GM12878 (cell line): ENCODE results near the gene MPPED1. TPM values are rescaled to one million over a fixed set of nuclear protein-coding genes. Genes with fewer than 3 reads are reported as not detected.

Source experiments
- ATAC-seq: fragments of 200-7000 bp; cut with Tn5 transposase; 3 replicates; pipeline ENCODE4 v1.9.1; 2020; ENCODE audit warnings: mild to moderate bottlenecking, moderate library complexity
- BruUV-seq: library from RNA; stranded (reverse); fragments of 400-500 nt; replicated peaks from 2 replicates; lab custom pipeline; 2021; lab: Mats Ljungman, UMichigan
- CTCF ChIA-PET: fragments of 300-600 bp; sonication (Branson Sonifier 250); formaldehyde crosslinking; extraction: SDS; loops from one replicate; lab custom pipeline; 2021; ENCODE audit warnings: inconsistent platforms; lab: Yijun Ruan, JAX
- POLR2A ChIA-PET: fragments of 350-600 bp; formaldehyde crosslinking; extraction: SDS; loops from one replicate; lab custom pipeline; 2021; ENCODE audit warnings: inconsistent platforms; lab: Charles Lee
- RAD21 ChIA-PET: fragments of 300-600 bp; sonication (Branson Sonifier 250); formaldehyde crosslinking; loops from one replicate; lab custom pipeline; 2023; ENCODE audit warnings: antibody characterized with exemption; ENCODE audit not compliant: unreplicated experiment; lab: Charles Lee
- SMC1A ChIA-PET: fragments of 300-600 bp; sonication (Branson Sonifier 250); formaldehyde crosslinking; loops from one replicate; lab custom pipeline; 2023; ENCODE audit not compliant: unreplicated experiment, uncharacterized antibody; lab: Charles Lee
- DNase-seq: peaks from one replicate; pipeline ENCODE4 v3.0.0-alpha.2; 2011; ENCODE audit warnings: low read depth, low spot score
- FAIRE-seq: peaks from 3 replicates; lab custom pipeline; 2011; peaks lifted over from hg19 to GRCh38; lab: Jason Lieb, UNC
- H2AFZ ChIP-seq: 2 replicates; pipeline ENCODE4 v1.6.0; 2011; ENCODE audit warnings: low read depth, low read length, control low read depth; ENCODE audit not compliant: control insufficient read depth
- H3K27ac ChIP-seq: 2 replicates; pipeline ENCODE4 v1.5.1; 2011; ENCODE audit warnings: control low read depth; ENCODE audit not compliant: control insufficient read depth, insufficient read depth
- H3K27me3 ChIP-seq, 2 experiments: replicated peaks in 1 of 2; 2 replicates each; pipeline versions ENCODE4 v1.6.0 to v1.6.1; 2011; ENCODE audit warnings: low read length in 1 of 2; ENCODE audit not compliant: control insufficient read depth in 2 of 2, insufficient read depth in 2 of 2
- H3K36me3 ChIP-seq, 2 experiments: 2 replicates each; pipeline ENCODE4 v1.5.1; 2011; ENCODE audit warnings: low read length in 1 of 2; ENCODE audit not compliant: control insufficient read depth in 2 of 2, insufficient read depth in 2 of 2
- H3K4me1 ChIP-seq: 2 replicates; pipeline ENCODE4 v1.6.1; 2011; ENCODE audit warnings: mild to moderate bottlenecking, low read length, moderate library complexity, mixed read lengths; ENCODE audit not compliant: control insufficient read depth, insufficient read depth
- H3K4me2 ChIP-seq: 2 replicates; pipeline ENCODE4 v1.6.0; 2011; ENCODE audit warnings: control low read depth; ENCODE audit not compliant: control insufficient read depth, insufficient read depth
- H3K4me3 ChIP-seq: fragments of 200-600 bp; sonication (generic); 2 replicates; pipeline ENCODE4 v1.5.1; 2016
- H3K79me2 ChIP-seq: 2 replicates; pipeline ENCODE4 v1.6.0; 2011; ENCODE audit warnings: low read length; ENCODE audit not compliant: control insufficient read depth, insufficient read depth
- H3K9ac ChIP-seq: 2 replicates; pipeline ENCODE4 v1.8.0; 2011; ENCODE audit warnings: low read length, control low read depth, mixed read lengths; ENCODE audit not compliant: control insufficient read depth, insufficient read depth
- H3K9me3 ChIP-seq: replicated peaks from 3 replicates; pipeline ENCODE4 v1.5.1; 2011; ENCODE audit warnings: mild to moderate bottlenecking, low read length; ENCODE audit not compliant: control insufficient read depth, insufficient read depth
- H4K20me1 ChIP-seq: 2 replicates; pipeline ENCODE4 v1.6.0; 2011; ENCODE audit not compliant: control insufficient read depth, insufficient read depth
- CREM ChIP-seq: IDR thresholded peaks from 2 replicates; pipeline ENCODE4 v1.6.1; 2014; ENCODE audit warnings: antibody characterized with exemption, low read depth
- ESRRA ChIP-seq: IDR thresholded peaks from 2 replicates; pipeline ENCODE4 v1.6.1; 2012; ENCODE audit warnings: mild to moderate bottlenecking, low read length, improper control_type of control experiment
- ETV6 ChIP-seq, 2 experiments: fragments of 450-650 bp in 1 of 2; IDR thresholded peaks in 1 of 2; conservative IDR thresholded peaks in 1 of 2; 2 replicates each; pipeline ENCODE4 v1.6.1; 2014; ENCODE audit warnings: antibody characterized with exemption in 1 of 2, borderline replicate concordance in 1 of 2, low read depth in 1 of 2, mild to moderate bottlenecking in 1 of 2, moderate library complexity in 1 of 2
- FOXM1 ChIP-seq: IDR thresholded peaks from 2 replicates; pipeline ENCODE4 v1.6.1; 2012; ENCODE audit warnings: low read depth, mild to moderate bottlenecking, inconsistent platforms, low read length, moderate library complexity
- GATAD2B ChIP-seq: fragments of 450-650 bp; conservative IDR thresholded peaks from 2 replicates; pipeline ENCODE4 v1.6.1; 2017; ENCODE audit warnings: low read depth, mild to moderate bottlenecking, moderate library complexity
- KDM1A ChIP-seq: fragments of 200-600 bp; sonication (generic); IDR thresholded peaks from 2 replicates; pipeline ENCODE4 v1.6.1; 2016; ENCODE audit warnings: borderline replicate concordance
- MEF2B ChIP-seq: fragments of 450-650 bp; IDR thresholded peaks from 2 replicates; pipeline ENCODE4 v1.6.1; 2018; ENCODE audit warnings: mild to moderate bottlenecking, moderate library complexity; ENCODE audit not compliant: partially characterized antibody, poor library complexity, severe bottlenecking
- NFYB ChIP-seq: IDR thresholded peaks from 2 replicates; pipeline ENCODE4 v1.6.1; 2011; ENCODE audit warnings: low read depth, mild to moderate bottlenecking, low read length, improper control_type of control experiment, moderate library complexity; ENCODE audit not compliant: insufficient read depth
- RUNX3 ChIP-seq: IDR thresholded peaks from 2 replicates; pipeline ENCODE4 v1.6.1; 2012; ENCODE audit warnings: low read length, inconsistent platforms
- SIN3A ChIP-seq: IDR thresholded peaks from 2 replicates; pipeline ENCODE4 v1.6.1; 2012; ENCODE audit warnings: low read depth, low read length, improper control_type of control experiment
- TCF12 ChIP-seq: IDR thresholded peaks from 2 replicates; pipeline ENCODE4 v1.6.1; 2011; ENCODE audit warnings: low read depth, mild to moderate bottlenecking, low read length
- TCF3 ChIP-seq: IDR thresholded peaks from 2 replicates; pipeline ENCODE4 v1.6.1; 2012; ENCODE audit warnings: low read depth, mild to moderate bottlenecking, low read length, borderline replicate concordance; ENCODE audit not compliant: insufficient read depth
- WGBS: methylation state at CpG from one replicate; pipeline ENCODE4 v1.1.6; 2016; ENCODE audit warnings: low lambda C conversion rate; ENCODE audit not compliant: insufficient replicate concordance, insufficient coverage; ENCODE audit errors: missing lambda C conversion rate; 5-methylcytosine and 5-hydroxymethylcytosine counted together
- in situ Hi-C: fragments of 300-500 bp; cut with MboI; formaldehyde crosslinking; loops from 9 replicates; pipeline ENCODE4 v1.14.3; 2018; ENCODE audit warnings: mixed read lengths
- intact Hi-C: fragments of 100-400 bp; cut with micrococcal nuclease; formaldehyde crosslinking; loops from one replicate; pipeline ENCODE4 v1.14.2; 2022; ENCODE audit not compliant: unreplicated experiment
- polyA plus RNA-seq, 11 experiments: library from polyadenylated mRNA; depleted of rRNA in 4 of 11; unstranded in 6 of 11; stranded (reverse) in 5 of 11; fragments of >200 nt; fragmentation: Nextera tagmentation in 4 of 11; fragmentation: Illumina TruSeq in 1 of 11; extraction: Ambion mirVana in 4 of 11; extraction: Trizol in 1 of 11; gene quantifications; 1 replicate in 1 of 11; 2 replicates in 10 of 11; pipeline versions ENCODE4 v1.2.1 to v1.2.3, GENCODE V29; 2011 to 2016; ENCODE audit warnings: inconsistent platforms in 2 of 11, missing spikeins in 2 of 11, low read depth in 1 of 11
- total RNA-seq, 4 experiments: library from RNA; depleted of rRNA in 3 of 4; stranded (reverse); fragments of >200 nt in 3 of 4; fragmentation: Illumina TruSeq in 1 of 4; extraction: Trizol in 1 of 4; gene quantifications; 2 replicates each; pipeline versions ENCODE4 v1.2.1 to v1.2.3, GENCODE V29; 2013 to 2021
- TF ChIP-seq, protein P1 (sequence below): IDR thresholded peaks from 2 replicates; pipeline ENCODE4 v1.6.1; 2012; ENCODE audit warnings: low read length, inconsistent platforms
- TF ChIP-seq, protein P2 (sequence below): IDR thresholded peaks from 2 replicates; pipeline ENCODE4 v1.6.1; 2012; ENCODE audit warnings: low read depth, low read length, improper control_type of control experiment

MPPED1 gene
- total and polyA plus RNA-seq, 10 of the 15 experiments (the other 5 are each of a cell fraction or from before 2014, with no cell fraction given): 0.11 TPM; not detected in 9

DNA sequence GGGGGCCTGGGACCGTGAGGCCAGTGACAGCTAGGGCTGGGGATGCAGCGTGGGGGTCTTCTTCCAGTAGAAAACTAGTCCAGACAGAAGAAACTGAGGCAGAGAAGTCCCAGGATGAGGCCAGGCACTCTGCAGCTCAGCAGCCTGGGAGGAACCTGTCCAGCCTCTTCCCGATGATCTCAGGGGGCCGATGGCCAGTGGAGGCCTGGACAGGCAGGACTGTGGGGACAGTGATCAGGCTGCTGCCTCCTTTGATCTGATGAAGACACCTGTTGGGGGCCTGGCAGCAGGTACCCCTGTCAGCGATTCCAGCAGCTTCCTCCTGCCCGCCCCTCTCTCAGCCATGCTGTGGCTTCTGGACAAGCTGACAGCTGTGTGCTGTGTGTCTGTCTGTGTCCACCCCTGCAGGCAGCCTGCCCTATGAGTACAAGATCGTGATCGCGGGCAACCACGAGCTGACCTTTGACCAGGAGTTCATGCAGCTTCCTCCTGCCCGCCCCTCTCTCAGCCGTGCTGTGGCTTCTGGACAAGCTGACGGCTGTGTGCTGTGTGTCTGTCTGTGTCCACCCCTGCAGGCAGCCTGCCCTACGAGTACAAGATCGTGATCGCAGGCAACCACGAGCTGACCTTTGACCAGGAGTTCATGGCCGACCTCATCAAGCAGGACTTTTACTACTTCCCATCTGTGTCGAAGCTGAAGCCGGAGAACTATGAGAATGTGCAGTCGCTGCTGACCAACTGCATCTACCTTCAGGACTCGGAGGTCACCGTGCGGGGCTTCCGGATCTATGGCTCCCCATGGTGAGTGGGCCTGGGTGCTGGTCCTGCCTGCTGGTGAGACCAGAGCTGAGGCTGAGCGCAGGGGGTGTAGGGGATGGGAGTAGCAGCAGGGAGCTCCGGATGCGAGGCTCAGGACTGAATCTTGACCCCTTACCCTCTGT, 62.6 kb downstream of the MPPED1 start:
- POLR2A ChIA-PET: no interaction called here
- no peak overlapping the region for H3K4me3 ChIP-seq
- TF ChIP-seq FOXM1: no peak
- TF ChIP-seq TCF3: no peak
- no peak for TF ChIP-seq KDM1A
- no peak for TF ChIP-seq ESRRA
- no peak for TF ChIP-seq TCF12
- no peaks in the 10 kb centered on the region for H3K79me2 ChIP-seq
- H3K27me3 ChIP-seq: no peaks in the 10 kb centered on the region; a peak in 1 of 4 replicates
- CTCF ChIA-PET: no interaction called here
- H3K9me3 ChIP-seq: no peaks in the 10 kb centered on the region
- H2AFZ ChIP-seq: no peak overlapping the region
- in situ Hi-C loops: no loop called here
- no peaks in the 10 kb centered on the region for H3K4me1 ChIP-seq
- no peak overlapping the region for H3K4me2 ChIP-seq
- intact Hi-C loops: no loop called here
- WGBS: 34% methylated on average over 28 of the region's 28 CpGs
- RAD21 ChIA-PET: no interaction called here
- no TSS peak for BruUV-seq
- H3K36me3 ChIP-seq: no peaks in the 10 kb centered on the region
- H3K27ac ChIP-seq: no peak overlapping the region
- no peaks in the 10 kb centered on the region for H4K20me1 ChIP-seq
- no peak for ATAC-seq
- FAIRE-seq: no peak
- SMC1A ChIA-PET: no interaction called here
- no peak for DNase-seq
- no peak overlapping the region for H3K9ac ChIP-seq

DNA sequence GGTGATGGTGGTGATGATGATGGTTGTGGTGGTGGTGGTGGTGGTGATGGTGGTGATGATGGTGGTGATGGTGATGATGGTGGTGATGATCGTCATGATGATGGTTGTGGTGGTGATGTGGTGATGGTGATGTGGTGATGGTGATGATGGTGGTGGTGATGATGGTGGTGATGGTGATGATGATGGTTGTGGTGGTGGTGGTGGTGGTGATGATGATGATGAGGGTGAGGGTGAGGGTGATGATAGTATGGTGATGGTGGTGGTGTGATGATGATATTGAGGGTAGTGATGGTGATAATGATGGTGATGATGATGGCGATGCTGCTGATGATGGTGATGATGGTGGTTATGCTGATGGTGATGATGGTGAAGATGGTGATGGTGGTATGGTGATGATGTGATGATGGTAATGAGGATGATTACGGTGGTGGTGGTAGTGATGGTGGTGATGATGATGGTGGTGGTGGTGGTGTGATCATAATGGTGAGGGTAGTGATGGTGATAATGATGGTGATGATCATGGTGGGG, 63.8 kb downstream of the MPPED1 start:
- Histone ChIP-seq H3K9me3 (no peaks in the 10 kb centered on the region), H3K4me2 (no peak overlapping the region), H3K4me3 (no peak overlapping the region), H3K4me1 (0 out of 2 replicates have a peak, but pooled peaks cover 4% of the 10 kb centered on the region), H3K27ac (no peak overlapping the region), H3K27me3 (no peaks in the 10 kb centered on the region; a peak in 1 of 4 replicates), H3K79me2 (no peaks in the 10 kb centered on the region), H3K36me3 (no peaks in the 10 kb centered on the region), H3K9ac (no peak overlapping the region), H4K20me1 (no peaks in the 10 kb centered on the region), H2AFZ (no peak overlapping the region)
- ChIA-PET CTCF (no interaction called here), POLR2A (no interaction called here), RAD21 (no interaction called here), SMC1A (no interaction called here)
- in situ Hi-C loops (no loop called here), intact Hi-C loops (no loop called here)
- FAIRE-seq (no peak), ATAC-seq (no peak), DNase-seq (no peak)
- 34% methylated on average over 3 of the region's 3 CpGs for WGBS
- no TSS peak for BruUV-seq
- TF ChIP-seq GATAD2B (no peak), SIN3A (no peak), MEF2B (no peak), ETV6 (conservative IDR thresholded peaks at IDR 0.05 in 1 of 2, IDR thresholded peaks at IDR 0.05 in 1 of 2; ENCODE audit: borderline replicate concordance in 1 of 2, low read depth in 1 of 2) (no peak), CREM (no peak), RUNX3 (no peak), NFYB (no peak)
- TF ChIP-seq, protein P1, sequence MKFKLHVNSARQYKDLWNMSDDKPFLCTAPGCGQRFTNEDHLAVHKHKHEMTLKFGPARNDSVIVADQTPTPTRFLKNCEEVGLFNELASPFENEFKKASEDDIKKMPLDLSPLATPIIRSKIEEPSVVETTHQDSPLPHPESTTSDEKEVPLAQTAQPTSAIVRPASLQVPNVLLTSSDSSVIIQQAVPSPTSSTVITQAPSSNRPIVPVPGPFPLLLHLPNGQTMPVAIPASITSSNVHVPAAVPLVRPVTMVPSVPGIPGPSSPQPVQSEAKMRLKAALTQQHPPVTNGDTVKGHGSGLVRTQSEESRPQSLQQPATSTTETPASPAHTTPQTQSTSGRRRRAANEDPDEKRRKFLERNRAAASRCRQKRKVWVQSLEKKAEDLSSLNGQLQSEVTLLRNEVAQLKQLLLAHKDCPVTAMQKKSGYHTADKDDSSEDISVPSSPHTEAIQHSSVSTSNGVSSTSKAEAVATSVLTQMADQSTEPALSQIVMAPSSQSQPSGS: no peak
- TF ChIP-seq, protein P2, sequence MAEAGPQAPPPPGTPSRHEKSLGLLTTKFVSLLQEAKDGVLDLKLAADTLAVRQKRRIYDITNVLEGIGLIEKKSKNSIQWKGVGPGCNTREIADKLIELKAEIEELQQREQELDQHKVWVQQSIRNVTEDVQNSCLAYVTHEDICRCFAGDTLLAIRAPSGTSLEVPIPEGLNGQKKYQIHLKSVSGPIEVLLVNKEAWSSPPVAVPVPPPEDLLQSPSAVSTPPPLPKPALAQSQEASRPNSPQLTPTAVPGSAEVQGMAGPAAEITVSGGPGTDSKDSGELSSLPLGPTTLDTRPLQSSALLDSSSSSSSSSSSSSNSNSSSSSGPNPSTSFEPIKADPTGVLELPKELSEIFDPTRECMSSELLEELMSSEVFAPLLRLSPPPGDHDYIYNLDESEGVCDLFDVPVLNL: no peak
